ENCODE results near the gene INAVA. TPM values are rescaled to one million over a fixed set of nuclear protein-coding genes. Genes with fewer than 3 reads are reported as not detected.

Gene INAVA
- total RNA-seq (1.2 TPM), polyA plus RNA-seq (ENCODE audit: insufficient read depth in 1 of 8, insufficient read length in 8 of 8, low replicate concordance in 1 of 8) (1 to 10 TPM; 1.6 to 5.3 (median 2.8) TPM)
- long read RNA-seq, donor 1 = 0 reads
- long read RNA-seq, donor 2 = 0 reads
- long read RNA-seq, donor 3 = 0 reads
- long read RNA-seq, donor 4 = 0 reads
- long read RNA-seq, donor 5 = 0 reads
- long read RNA-seq, donor 6 = 0 reads
- long read RNA-seq, donor 7 = 0 reads
- long read RNA-seq, donor 8 = 0 reads
- long read RNA-seq, donor 9 = 0 reads
- long read RNA-seq, donor 10 = 0 reads
- long read RNA-seq, donor 11 = 0 reads

GRCh38 chr1:200894712-200895442 lies at the start of gene INAVA:
Gene INAVA (plus strand): TSS chr1:200894900. CDS start chr1:200898401, 3,501 bp downstream.
- 60% methylated on average over 9 of the region's 15 CpGs for WGBS (ENCODE audit: insufficient coverage)
- no peak within 1 kb of the TSS for H3K4me3 ChIP-seq (ENCODE audit: low read length)
- no peaks in the 10 kb centered on the region for H3K36me3 ChIP-seq (ENCODE audit: control insufficient read depth, insufficient read depth, low read length)
- H3K27me3 ChIP-seq (ENCODE audit: control insufficient read depth, insufficient read depth, low read length) = peaks cover 27% of the 10 kb centered on the region
- no peak for DNase-seq
- no peak within 1 kb of the TSS for H3K27ac ChIP-seq (ENCODE audit: low read length)
- peaks cover 24% of the 10 kb centered on the region for H3K4me1 ChIP-seq (ENCODE audit: control insufficient read depth, insufficient read depth, low read length)
- no peaks in the 10 kb centered on the region for H3K9me3 ChIP-seq (replicated peaks; ENCODE audit: control insufficient read depth, low read depth, low read length)

GRCh38 chr1:200845360-200845759 lies 49.3 kb upstream of the INAVA start:
- Histone ChIP-seq H3K4me1 (ENCODE audit: control insufficient read depth, insufficient read depth, low read length) (no peaks in the 10 kb centered on the region), H3K27ac (ENCODE audit: low read length) (no peak overlapping the region), H3K4me3 (ENCODE audit: low read length) (no peak overlapping the region), H3K27me3 (ENCODE audit: control insufficient read depth, insufficient read depth, low read length) (no peaks in the 10 kb centered on the region), H3K9me3 (replicated peaks; ENCODE audit: control insufficient read depth, low read depth, low read length) (no peaks in the 10 kb centered on the region), H3K36me3 (ENCODE audit: control insufficient read depth, insufficient read depth, low read length) (peaks cover 23% of the 10 kb centered on the region)
- 100% methylated on average over 1 of the region's 4 CpGs for WGBS (ENCODE audit: insufficient coverage)
- DNase-seq = no peak

GRCh38 chr1:200846398-200846797 lies 48.3 kb upstream of the INAVA start:
- peaks cover 23% of the 10 kb centered on the region for H3K36me3 ChIP-seq (ENCODE audit: control insufficient read depth, insufficient read depth, low read length)
- no peak overlapping the region for H3K27ac ChIP-seq (ENCODE audit: low read length)
- WGBS (ENCODE audit: insufficient coverage) = no CpG with 5 or more reads among the region's 1 CpG
- no peaks in the 10 kb centered on the region for H3K27me3 ChIP-seq (ENCODE audit: control insufficient read depth, insufficient read depth, low read length)
- no peak overlapping the region for H3K4me3 ChIP-seq (ENCODE audit: low read length)
- no peaks in the 10 kb centered on the region for H3K4me1 ChIP-seq (ENCODE audit: control insufficient read depth, insufficient read depth, low read length)
- DNase-seq = peak; percentile 15
- H3K9me3 ChIP-seq (replicated peaks; ENCODE audit: control insufficient read depth, low read depth, low read length) = no peaks in the 10 kb centered on the region

GRCh38 chr1:200849430-200849829 lies 45.3 kb upstream of the INAVA start:
- Histone ChIP-seq H3K27ac (ENCODE audit: low read length) (no peak overlapping the region), H3K4me3 (ENCODE audit: low read length) (no peak overlapping the region), H3K36me3 (ENCODE audit: control insufficient read depth, insufficient read depth, low read length) (peaks cover 25% of the 10 kb centered on the region), H3K4me1 (ENCODE audit: control insufficient read depth, insufficient read depth, low read length) (no peaks in the 10 kb centered on the region), H3K9me3 (replicated peaks; ENCODE audit: control insufficient read depth, low read depth, low read length) (no peaks in the 10 kb centered on the region), H3K27me3 (ENCODE audit: control insufficient read depth, insufficient read depth, low read length) (no peaks in the 10 kb centered on the region)
- DNase-seq = no peak
- 90% methylated on average over 2 of the region's 6 CpGs for WGBS (ENCODE audit: insufficient coverage)

- Histone ChIP-seq H3K4me3 (ENCODE audit: low read length) (no peak overlapping the region), H3K4me1 (ENCODE audit: control insufficient read depth, insufficient read depth, low read length) (no peaks in the 10 kb centered on the region), H3K36me3 (ENCODE audit: control insufficient read depth, insufficient read depth, low read length) (peaks cover 21% of the 10 kb centered on the region), H3K9me3 (replicated peaks; ENCODE audit: control insufficient read depth, low read depth, low read length) (no peaks in the 10 kb centered on the region), H3K27ac (ENCODE audit: low read length) (no peak overlapping the region), H3K27me3 (ENCODE audit: control insufficient read depth, insufficient read depth, low read length) (no peaks in the 10 kb centered on the region)
- no peak for DNase-seq
Observed at GRCh38 chr1:200850554-200850953, 44.1 kb upstream of the INAVA start.

GRCh38 chr1:200856716-200857357 lies 37.9 kb upstream of the INAVA start:
- Histone ChIP-seq H3K9me3 (replicated peaks; ENCODE audit: control insufficient read depth, low read depth, low read length) (no peaks in the 10 kb centered on the region), H3K36me3 (ENCODE audit: control insufficient read depth, insufficient read depth, low read length) (peaks cover 13% of the 10 kb centered on the region), H3K4me1 (ENCODE audit: control insufficient read depth, insufficient read depth, low read length) (no peaks in the 10 kb centered on the region), H3K4me3 (ENCODE audit: low read length) (no peak overlapping the region), H3K27me3 (ENCODE audit: control insufficient read depth, insufficient read depth, low read length) (no peaks in the 10 kb centered on the region), H3K27ac (ENCODE audit: low read length) (no peak overlapping the region)
- WGBS (ENCODE audit: insufficient coverage) = no CpG with 5 or more reads among the region's 2 CpGs
- peak; percentile 70 for DNase-seq

- Histone ChIP-seq H3K9me3 (replicated peaks; ENCODE audit: control insufficient read depth, low read depth, low read length) (no peaks in the 10 kb centered on the region), H3K27ac (ENCODE audit: low read length) (no peak overlapping the region), H3K4me1 (ENCODE audit: control insufficient read depth, insufficient read depth, low read length) (no peaks in the 10 kb centered on the region), H3K36me3 (ENCODE audit: control insufficient read depth, insufficient read depth, low read length) (peaks cover 13% of the 10 kb centered on the region), H3K27me3 (ENCODE audit: control insufficient read depth, insufficient read depth, low read length) (no peaks in the 10 kb centered on the region), H3K4me3 (ENCODE audit: low read length) (no peak overlapping the region)
- no peak for DNase-seq
- no CpG with 5 or more reads among the region's 1 CpG for WGBS (ENCODE audit: insufficient coverage)
Observed at GRCh38 chr1:200857804-200858203, 36.9 kb upstream of the INAVA start.

GRCh38 chr1:200861937-200862647 lies 32.6 kb upstream of the INAVA start:
- DNase-seq = no peak
- Histone ChIP-seq H3K4me3 (ENCODE audit: low read length) (no peak overlapping the region), H3K9me3 (replicated peaks; ENCODE audit: control insufficient read depth, low read depth, low read length) (no peaks in the 10 kb centered on the region), H3K27me3 (ENCODE audit: control insufficient read depth, insufficient read depth, low read length) (no peaks in the 10 kb centered on the region), H3K36me3 (ENCODE audit: control insufficient read depth, insufficient read depth, low read length) (peaks cover 12% of the 10 kb centered on the region), H3K4me1 (ENCODE audit: control insufficient read depth, insufficient read depth, low read length) (peaks cover 3% of the 10 kb centered on the region), H3K27ac (ENCODE audit: low read length) (no peak overlapping the region)
- WGBS (ENCODE audit: insufficient coverage) = no CpG with 5 or more reads among the region's 2 CpGs

- no peak for DNase-seq
- H3K4me1 ChIP-seq (ENCODE audit: control insufficient read depth, insufficient read depth, low read length) = peaks cover 3% of the 10 kb centered on the region
- H3K4me3 ChIP-seq (ENCODE audit: low read length) = no peak overlapping the region
- peaks cover 12% of the 10 kb centered on the region for H3K36me3 ChIP-seq (ENCODE audit: control insufficient read depth, insufficient read depth, low read length)
- no peaks in the 10 kb centered on the region for H3K9me3 ChIP-seq (replicated peaks; ENCODE audit: control insufficient read depth, low read depth, low read length)
- H3K27me3 ChIP-seq (ENCODE audit: control insufficient read depth, insufficient read depth, low read length) = peaks cover 6% of the 10 kb centered on the region
- WGBS (ENCODE audit: insufficient coverage) = no CpG with 5 or more reads among the region's 9 CpGs
- H3K27ac ChIP-seq (ENCODE audit: low read length) = no peak overlapping the region
Observed at GRCh38 chr1:200862713-200863415, 31.8 kb upstream of the INAVA start.

Measured in muscle of leg (tissue), 16 donors.